Hippocampal formation (tissue), 2 donors: Measurements from ENCODE around the gene SCGN.

ENCODE experiments used
- DNase-seq, 2 donors: peaks; one replicate each; lab custom pipeline; 2025; lab: John Stamatoyannopoulos, UW

Gene SCGN

GRCh38 chr6:25686856-25687255 is 34.8 kb downstream of the SCGN start:
- DNase-seq, result no peak

GRCh38 chr6:25689966-25690365 is 38.0 kb downstream of the SCGN start:
- no peak for DNase-seq

DNA sequence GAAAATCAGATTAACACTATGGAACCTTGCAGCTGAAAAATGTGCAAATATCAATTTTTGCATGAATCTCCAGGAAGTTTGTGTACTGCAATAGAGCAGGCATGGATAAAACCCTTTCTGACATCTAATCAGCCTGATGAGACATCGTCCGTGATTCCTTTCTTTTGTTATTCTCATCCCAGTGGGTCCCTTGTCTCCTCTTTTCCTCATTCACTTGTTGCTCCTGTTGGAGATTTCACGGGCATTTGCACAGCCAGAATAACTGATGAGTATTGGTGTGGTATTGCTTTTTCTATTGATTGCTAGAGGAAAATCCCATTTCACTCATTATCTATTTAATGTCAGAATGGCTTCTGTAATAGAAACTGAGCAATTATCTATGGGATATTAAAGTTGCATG is 39.9 kb downstream of the SCGN start:
- DNase-seq, result no peak

- DNase-seq, result no peak
Observed at GRCh38 chr6:25692472-25692871, 40.5 kb downstream of the SCGN start.

DNA sequence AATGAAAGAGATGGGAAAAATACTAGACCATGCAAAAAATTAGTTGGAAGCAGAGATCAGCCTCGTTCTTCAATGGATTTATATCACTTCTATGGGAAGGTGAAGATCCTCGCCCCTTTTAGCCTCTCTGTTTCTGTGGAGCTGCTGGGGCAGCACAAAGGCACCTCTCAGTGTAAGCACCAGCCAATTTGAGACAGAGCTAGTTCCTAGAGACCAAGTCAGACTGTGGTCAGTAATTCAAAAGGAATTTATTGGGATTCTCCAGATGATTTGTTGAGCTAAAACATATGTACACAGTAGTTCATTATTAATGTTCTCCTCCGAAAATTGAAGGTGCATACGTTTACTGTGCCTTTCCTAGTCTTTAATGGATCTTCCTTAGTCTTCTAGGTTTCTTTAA is 42.4 kb downstream of the SCGN start:
- DNase-seq, result no peak

- DNase-seq, result no peak
Observed at GRCh38 chr6:25695671-25696070, 43.7 kb downstream of the SCGN start.

DNA sequence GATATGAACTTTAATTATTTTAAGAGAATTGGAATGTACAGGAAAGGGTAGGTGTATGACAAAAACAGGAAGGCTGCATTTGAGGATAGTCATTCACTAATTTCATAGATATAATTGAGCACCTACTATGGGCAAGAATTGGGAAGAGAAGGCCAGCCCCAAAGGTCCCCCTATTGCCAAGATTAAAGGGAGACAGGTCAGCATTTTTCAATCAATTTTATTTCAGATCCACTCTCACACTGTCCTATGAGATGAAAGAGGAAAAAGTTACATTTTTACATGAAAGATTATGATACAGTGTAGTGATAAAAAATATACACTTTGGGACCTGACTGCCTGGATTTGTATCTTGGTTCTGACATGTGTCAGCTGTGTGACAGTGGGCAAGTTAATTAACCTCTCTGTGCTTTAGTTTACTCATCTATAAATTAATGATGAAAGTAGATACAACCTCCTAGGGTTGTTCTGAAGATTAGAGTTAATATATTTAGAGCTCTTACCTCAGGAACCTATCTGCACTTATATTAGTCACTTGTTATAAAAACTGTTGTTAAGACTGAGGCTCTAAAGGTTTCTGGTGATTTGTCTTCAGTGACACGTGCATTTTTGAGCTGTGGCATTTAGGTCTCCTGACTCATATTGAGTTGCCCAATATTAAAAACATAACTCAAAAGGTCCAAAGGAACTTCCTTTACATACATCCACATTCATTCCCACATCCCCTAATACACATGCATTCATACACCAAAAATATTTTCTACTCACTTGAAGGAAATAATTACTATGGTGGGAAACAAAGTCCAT is 45.7 kb downstream of the SCGN start:
- no peak for DNase-seq

GRCh38 chr6:25698631-25699030 is 46.6 kb downstream of the SCGN start:
- DNase-seq, result no peak

DNA sequence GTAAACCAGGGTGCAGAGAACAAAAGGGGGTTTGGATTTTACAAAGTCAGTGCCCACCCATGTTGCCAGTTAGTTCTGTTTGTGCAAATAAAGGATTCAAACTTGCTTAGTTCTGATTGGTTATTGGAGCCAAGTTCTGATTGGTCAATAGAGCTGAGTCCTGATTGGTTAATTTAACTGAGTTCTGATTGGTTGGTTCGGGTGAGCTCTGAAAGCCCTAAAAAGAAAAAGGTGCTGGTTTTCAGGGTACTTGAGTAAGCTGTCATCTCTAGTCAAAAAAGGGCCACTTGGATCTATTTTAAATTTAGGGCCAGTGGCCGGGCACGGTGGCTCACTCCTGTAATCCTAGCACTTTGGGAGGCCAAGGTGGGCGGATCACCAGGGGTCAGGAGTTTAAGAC is 47.6 kb downstream of the SCGN start:
- no peak for DNase-seq

- no peak for DNase-seq
Observed at GRCh38 chr6:25700761-25701160, 48.7 kb downstream of the SCGN start.

DNA sequence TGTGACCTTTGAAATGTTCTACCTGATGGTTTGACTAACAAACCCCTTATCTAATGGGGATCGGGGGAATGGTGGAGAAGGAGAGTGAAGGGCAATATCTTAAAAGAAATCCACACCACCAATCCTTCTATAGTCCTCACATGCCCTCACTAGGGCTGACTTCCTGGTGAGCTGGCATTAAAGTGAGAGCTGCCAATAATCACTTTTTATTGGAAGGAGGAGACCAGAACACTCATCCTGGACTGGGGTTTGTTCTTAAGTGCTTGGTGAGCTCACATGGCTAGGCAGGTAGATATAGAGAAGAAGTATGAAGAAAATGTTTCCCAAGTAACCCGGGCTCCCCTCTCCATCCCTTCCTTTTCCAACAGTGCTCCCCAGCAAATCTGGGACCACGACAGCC is 49.8 kb downstream of the SCGN start:
- no peak for DNase-seq

GRCh38 chr6:25703005-25703404 is 51.0 kb downstream of the SCGN start:
- no peak for DNase-seq

DNA sequence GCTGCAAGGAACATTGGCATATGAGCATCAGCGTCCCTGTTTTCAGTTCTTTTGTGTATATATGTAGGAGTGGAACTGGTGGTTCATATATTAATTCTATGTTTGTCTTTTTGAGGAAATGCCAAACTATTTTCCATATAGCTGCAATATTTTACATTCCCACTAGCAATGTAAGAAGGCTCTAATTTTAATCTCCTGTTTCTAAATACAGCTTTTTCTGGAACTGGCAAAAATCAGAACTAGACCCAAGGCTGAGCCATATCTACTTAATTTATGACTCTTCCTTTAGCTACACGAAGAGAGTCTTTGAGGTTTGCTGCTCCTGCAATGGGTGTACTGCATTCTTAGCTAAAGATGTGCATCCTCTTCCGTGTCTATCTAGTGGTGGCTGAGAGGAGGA is 52.0 kb downstream of the SCGN start:
- DNase-seq, result no peak

DNA sequence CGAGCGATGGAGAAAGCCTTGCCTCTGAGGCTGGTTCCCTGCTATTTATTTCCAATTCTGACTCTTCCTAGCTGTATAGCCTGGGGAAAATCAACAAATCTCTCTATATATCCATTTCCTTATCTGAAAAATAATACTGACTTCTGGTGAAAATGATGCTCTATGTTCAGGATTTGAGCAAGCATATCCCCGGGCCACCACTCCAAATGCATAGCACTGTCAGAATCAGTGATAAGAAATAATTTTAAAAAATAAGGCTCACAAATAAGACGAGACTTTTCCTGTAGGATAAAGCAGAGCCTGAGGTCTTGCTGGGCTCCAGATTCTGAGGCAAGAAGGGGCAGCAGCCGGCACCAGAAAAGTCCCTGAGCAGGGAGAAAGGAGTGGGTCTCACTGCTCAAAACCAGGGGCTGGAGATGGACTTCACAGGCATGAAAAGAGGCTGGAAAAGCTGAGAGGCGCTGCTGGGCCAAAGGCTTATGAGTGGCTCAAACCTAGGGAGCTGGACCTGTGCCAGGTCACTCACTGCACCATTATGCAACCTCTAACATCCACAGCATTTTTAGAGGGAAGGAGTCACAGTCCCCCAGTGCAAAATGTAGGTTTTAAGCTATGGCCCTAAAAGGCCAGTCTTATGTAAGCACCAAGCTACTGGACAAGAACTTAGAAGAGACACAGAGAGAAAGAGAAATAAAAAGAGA is 54.4 kb downstream of the SCGN start:
- DNase-seq, result no peak

GRCh38 chr6:25709761-25710160 is 57.7 kb downstream of the SCGN start:
- DNase-seq, result no peak

DNA sequence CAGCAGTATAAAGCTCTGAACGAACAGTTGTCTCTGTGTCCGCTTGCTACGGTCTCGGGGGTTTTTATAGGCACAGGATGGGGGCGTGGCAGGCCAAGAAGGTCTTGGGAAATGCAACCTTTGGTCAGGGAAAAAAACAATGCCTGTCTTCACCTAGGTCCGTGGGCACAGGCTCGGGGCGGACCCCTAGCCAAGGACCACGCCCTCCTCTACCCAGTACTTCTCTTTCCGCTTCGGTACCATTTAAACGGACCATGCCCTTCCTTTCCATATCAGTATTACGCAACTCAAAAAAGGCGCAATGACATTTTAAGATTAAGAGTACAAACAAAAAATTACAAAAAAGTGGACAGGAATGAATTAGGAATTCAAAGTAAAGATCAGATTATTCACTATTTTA is 58.3 kb downstream of the SCGN start:
- DNase-seq, result no peak

DNA sequence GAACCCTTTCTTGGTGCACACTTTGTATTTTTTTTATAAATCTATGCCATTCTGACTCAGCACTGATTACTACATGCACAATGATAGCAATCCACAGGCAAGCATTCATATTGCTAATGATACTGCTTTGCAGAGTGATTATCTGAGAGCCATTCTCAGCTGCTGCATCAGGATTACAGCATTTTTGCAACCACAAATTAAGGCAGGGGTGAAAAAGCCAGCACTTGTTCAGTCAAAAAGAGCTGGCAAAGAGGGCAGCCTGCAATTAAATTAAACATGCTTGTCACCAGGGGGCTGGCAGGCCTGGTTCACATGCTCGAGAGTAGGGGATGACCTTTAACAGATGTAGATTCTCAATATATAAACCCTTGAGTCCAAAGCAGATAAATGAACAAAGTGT is 61.8 kb downstream of the SCGN start:
- DNase-seq, result no peak

DNA sequence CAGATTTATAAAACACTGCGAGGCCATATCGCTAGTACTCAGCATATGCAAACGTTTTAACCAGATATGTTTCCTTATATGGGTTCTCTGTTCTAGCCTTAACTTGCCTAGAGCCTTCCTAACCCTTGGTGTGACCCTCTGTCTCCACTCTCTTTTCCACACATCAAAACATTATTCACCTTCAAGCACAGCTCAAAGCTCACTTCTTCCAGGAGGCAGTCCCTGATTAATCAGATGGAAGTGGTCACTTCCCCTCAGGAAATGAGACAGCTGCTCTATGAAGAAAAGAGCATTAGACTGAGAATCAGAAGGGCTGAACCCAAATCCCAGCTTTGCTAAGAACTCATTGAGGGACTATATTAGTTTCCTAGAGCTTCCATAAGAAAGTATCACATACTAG is 62.8 kb downstream of the SCGN start:
- no peak for DNase-seq

DNA sequence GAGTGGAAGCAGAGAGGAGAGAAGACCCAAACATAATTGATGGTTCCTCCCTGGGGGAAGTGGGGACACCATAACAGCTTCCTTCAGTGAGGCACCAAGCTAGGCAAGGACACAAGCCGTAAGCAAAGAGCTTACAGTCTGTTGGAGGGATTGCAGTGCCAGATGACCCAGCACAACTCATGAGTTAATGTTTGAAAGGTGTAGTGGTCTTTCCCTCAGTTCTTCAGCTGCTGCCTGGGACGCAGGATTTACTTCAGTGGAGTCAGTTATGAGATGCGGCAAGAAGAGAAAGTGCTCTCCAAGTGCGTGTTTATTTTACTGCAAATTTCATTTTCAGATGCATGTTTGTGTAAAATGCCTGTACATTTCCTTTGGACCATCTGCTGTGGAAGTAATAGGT is 63.8 kb downstream of the SCGN start:
- DNase-seq, result no peak

GRCh38 chr6:25717866-25718740 is 66.1 kb downstream of the SCGN start:
- DNase-seq, result peak in 1 of 2 donors; percentile 29

- no peak for DNase-seq
Observed at GRCh38 chr6:25726122-25726911, 74.3 kb downstream of the SCGN start.

DNA sequence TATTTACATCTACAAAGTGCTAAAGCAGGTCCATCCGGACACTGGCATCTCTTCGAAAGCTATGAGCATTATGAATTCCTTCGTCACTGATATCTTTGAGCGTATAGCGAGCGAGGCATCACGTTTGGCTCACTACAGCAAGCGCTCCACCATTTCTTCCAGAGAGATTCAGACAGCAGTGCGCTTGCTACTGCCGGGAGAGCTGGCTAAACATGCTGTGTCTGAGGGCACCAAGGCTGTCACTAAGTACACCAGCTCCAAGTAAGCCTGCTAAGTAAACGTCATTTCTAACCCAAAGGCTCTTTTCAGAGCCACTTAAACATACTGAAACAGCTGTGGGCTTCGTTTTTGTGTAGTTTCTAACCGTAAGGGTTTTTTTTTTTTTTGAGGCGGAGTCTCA is 75.0 kb downstream of the SCGN start:
- DNase-seq, result no peak
